ENCODE results near the gene MYH10. TPM values are rescaled to one million over a fixed set of nuclear protein-coding genes. Genes with fewer than 3 reads are reported as not detected.
"Not testable (repeated sequence)": the region's sequence is repeated elsewhere in the genome, so short reads cannot be mapped to it uniquely, and the experiment has no call there.

The MYH10 gene
- total RNA-seq, 1 donor from 2014 or later: 270 TPM

DNA sequence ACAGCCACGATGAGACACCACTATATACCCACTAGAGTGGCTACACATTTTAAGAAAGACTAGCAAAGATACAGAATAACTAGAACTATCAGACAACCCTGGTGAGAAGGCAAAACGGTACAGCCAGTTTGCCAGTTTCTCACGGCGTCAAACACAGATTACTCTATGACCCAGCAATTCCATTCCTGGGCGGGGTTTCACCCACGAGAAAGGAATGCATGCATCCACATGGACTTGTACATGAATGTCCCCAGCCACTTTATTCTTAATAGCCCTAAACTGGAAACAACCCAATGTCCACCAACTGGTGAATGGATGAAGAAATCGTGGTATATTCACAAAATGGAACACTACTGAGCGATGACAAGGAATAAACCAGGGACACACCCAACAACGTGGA is 74.5 kb downstream of the MYH10 start:
- Mint-ChIP-seq H3K4me3 (no peak overlapping the region), H3K27me3 (ENCODE audit: low read depth) (no peaks in the 10 kb centered on the region), H3K4me1 (peaks cover 6% of the 10 kb centered on the region), H3K27ac (ENCODE audit: unreplicated experiment) (no peak overlapping the region), H3K9me3 (no peaks in the 10 kb centered on the region), H3K36me3 (ENCODE audit: low read depth) (peaks cover 28% of the 10 kb centered on the region)
- no peak for DNase-seq (ENCODE audit: low read depth, low spot score)
- TF ChIP-seq, protein P1, sequence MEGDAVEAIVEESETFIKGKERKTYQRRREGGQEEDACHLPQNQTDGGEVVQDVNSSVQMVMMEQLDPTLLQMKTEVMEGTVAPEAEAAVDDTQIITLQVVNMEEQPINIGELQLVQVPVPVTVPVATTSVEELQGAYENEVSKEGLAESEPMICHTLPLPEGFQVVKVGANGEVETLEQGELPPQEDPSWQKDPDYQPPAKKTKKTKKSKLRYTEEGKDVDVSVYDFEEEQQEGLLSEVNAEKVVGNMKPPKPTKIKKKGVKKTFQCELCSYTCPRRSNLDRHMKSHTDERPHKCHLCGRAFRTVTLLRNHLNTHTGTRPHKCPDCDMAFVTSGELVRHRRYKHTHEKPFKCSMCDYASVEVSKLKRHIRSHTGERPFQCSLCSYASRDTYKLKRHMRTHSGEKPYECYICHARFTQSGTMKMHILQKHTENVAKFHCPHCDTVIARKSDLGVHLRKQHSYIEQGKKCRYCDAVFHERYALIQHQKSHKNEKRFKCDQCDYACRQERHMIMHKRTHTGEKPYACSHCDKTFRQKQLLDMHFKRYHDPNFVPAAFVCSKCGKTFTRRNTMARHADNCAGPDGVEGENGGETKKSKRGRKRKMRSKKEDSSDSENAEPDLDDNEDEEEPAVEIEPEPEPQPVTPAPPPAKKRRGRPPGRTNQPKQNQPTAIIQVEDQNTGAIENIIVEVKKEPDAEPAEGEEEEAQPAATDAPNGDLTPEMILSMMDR (conservative IDR thresholded peaks at IDR 0.05): no peak

DNA sequence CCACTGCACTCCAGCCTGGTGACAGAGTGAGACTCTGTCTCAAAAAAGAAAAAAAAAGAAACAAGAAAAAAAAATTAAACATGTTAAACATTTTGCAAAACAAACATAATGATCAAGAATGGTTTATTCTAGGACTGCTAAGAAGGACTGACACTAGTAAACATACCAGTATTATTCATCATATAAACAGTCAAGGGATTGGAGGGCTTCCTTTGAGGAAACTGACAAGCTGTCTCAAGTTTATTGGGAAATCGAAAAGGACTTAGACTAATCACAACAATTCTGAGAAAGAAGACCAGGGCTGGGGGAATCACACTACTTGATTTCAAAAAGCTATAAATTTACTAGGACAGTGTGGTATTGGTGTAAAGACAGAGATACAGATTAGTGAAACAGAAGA is 75.5 kb downstream of the MYH10 start:
- Mint-ChIP-seq H3K9me3 (no peaks in the 10 kb centered on the region), H3K4me3 (no peak overlapping the region), H3K27ac (ENCODE audit: unreplicated experiment) (no peak overlapping the region), H3K36me3 (ENCODE audit: low read depth) (peaks cover 22% of the 10 kb centered on the region), H3K4me1 (peaks cover 6% of the 10 kb centered on the region), H3K27me3 (ENCODE audit: low read depth) (no peaks in the 10 kb centered on the region)
- no peak for DNase-seq (ENCODE audit: low read depth, low spot score)
- TF ChIP-seq, protein P1 (conservative IDR thresholded peaks at IDR 0.05): no peak

DNA sequence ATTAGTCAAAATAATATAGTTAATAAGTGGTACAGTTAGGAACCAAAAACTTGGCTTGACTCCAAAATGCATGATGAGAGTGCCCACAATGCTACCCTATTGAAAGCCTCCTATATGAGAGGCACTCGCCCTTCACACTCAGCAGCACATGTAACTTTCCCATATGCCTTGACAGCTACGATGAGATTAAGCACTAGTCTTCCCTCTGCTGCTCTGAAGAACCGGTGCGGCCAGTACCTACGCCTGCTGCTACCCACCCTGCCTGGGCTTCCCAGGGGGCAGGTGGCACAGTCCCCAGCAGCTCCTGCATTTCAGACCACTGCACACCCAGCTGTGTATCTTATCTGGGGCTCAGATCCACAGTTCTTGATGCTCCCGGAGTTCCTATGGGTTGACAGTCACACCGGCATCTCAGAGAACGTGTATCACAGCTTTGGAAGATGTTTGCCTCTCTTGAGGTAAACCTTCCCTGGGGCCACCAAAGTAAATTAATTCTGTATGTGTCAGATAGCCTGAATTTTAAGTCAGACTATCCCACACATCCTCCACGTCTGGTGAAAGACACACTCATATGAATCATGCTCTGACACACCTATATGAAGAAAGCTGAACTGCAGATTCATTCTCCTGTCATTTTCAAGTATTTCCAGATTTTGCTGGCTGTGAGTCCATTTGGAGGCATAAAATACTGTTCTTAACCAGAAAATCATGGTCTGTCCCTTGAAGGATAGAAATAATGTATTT is 77.8 kb downstream of the MYH10 start:
- H3K27me3 Mint-ChIP-seq (ENCODE audit: low read depth): no peaks in the 10 kb centered on the region
- TF ChIP-seq, protein P1 (conservative IDR thresholded peaks at IDR 0.05): no peak
- H3K9me3 Mint-ChIP-seq: no peaks in the 10 kb centered on the region
- no peaks in the 10 kb centered on the region for H3K4me1 Mint-ChIP-seq
- no peak for DNase-seq (ENCODE audit: low read depth, low spot score)
- H3K4me3 Mint-ChIP-seq: no peak overlapping the region
- H3K36me3 Mint-ChIP-seq (ENCODE audit: low read depth): peaks cover 29% of the 10 kb centered on the region
- no peak overlapping the region for H3K27ac Mint-ChIP-seq (ENCODE audit: unreplicated experiment)

DNA sequence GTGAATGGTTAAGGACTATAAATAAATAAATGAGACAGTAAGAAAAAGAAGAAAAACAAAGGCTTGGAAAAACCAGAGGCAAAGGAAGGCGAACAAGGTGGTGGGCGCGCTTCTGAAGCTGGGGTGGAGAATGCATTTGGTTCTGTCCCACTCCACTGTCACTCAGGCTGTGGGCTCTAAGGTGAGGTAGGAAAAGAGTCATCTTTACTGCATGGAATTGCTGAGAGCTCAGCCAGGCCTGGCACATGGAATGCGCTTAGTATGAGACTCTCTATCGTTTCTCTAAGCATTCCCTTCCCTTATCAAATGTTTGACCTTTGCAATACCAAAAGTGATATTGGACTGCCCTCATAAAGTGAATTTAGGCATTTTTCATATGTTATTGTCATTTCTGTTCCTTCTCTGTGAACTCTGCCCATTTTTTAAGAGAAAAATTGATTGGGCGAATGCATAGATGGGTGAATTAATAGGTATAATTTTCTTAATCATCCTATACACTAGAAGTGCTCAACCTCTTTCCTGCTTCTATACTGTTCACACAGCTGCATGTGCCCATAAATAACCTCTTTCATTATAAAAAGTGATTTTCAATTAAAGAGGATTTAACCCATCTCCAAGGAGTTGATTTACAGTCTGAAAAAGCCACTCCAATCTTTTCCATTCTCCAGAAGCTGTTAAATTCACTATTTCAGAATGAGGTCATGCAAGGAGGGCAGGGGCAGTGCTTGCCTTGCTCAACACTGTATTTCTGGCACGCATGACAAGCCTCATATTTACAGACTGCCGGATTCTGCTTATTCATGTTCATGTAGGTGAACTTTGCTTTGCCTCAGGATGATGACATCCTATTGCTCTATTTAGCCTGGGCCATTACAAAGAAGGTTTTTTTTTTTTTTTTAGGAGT is 87.7 kb downstream of the MYH10 start:
- H3K4me3 Mint-ChIP-seq: no peak overlapping the region
- no peaks in the 10 kb centered on the region for H3K9me3 Mint-ChIP-seq
- no peaks in the 10 kb centered on the region for H3K4me1 Mint-ChIP-seq
- TF ChIP-seq, protein P1 (conservative IDR thresholded peaks at IDR 0.05): no peak
- H3K36me3 Mint-ChIP-seq (ENCODE audit: low read depth): peaks cover 27% of the 10 kb centered on the region
- DNase-seq (ENCODE audit: low read depth, low spot score): no peak
- no peak overlapping the region for H3K27ac Mint-ChIP-seq (ENCODE audit: unreplicated experiment)
- H3K27me3 Mint-ChIP-seq (ENCODE audit: low read depth): no peaks in the 10 kb centered on the region

DNA sequence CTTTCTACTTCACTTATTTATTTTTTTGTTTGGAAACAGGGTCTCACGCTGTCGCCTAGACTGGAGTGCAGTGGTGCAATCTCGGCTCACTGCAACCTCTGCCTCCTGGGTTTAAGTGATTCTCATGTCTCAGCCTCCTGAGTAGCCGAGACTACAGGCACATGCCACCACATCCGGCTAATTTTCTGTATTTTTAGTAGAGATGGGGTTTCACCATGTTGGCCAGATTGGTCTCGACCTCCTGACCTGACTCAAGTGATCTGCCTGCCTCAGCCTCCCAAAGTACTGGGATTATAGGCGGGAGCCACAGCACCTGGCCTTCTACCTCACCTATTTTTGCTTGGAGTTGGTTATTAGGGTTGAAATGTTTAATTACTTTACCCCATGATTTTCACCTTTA is 90.5 kb downstream of the MYH10 start:
- not testable (repeated sequence) for H3K27ac Mint-ChIP-seq (ENCODE audit: unreplicated experiment); H3K9me3 Mint-ChIP-seq; DNase-seq (ENCODE audit: low read depth, low spot score); H3K27me3 Mint-ChIP-seq (ENCODE audit: low read depth); H3K4me3 Mint-ChIP-seq; H3K4me1 Mint-ChIP-seq
- H3K36me3 Mint-ChIP-seq (ENCODE audit: low read depth): peaks cover 28% of the 10 kb centered on the region

DNA sequence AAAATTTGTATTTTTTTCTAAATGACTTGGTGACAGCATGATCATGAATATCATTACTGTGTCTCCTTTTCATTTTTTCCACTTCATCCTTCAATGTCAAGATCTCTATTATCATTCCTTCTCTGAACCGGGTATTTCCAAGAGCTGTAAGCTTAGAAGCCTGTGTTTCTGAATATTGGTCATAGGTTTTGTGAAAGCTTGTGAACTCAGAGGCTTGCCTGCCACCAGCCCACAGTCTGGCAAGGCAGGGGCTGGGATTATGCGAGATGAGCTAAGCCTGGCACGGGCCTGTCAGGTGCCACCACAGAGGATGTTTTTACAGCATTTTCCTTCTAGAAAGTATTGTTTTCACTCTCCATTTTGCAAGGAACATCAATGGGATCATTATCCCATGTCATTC is 92.8 kb downstream of the MYH10 start:
- Mint-ChIP-seq H3K27ac (ENCODE audit: unreplicated experiment) (no peak overlapping the region), H3K36me3 (ENCODE audit: low read depth) (peaks cover 18% of the 10 kb centered on the region), H3K4me3 (no peak overlapping the region), H3K9me3 (no peaks in the 10 kb centered on the region), H3K4me1 (no peaks in the 10 kb centered on the region), H3K27me3 (ENCODE audit: low read depth) (no peaks in the 10 kb centered on the region)
- TF ChIP-seq, protein P1 (conservative IDR thresholded peaks at IDR 0.05): no peak
- DNase-seq (ENCODE audit: low read depth, low spot score): no peak
